IMR-90 (cell line): ENCODE data around the gene PCIF1. TPM values are rescaled to one million over a fixed set of nuclear protein-coding genes. Genes with fewer than 3 reads are reported as not detected.

Experiments
- ATAC-seq: fragments of 200-7000 bp; cut with Tn5 transposase; 2 replicates; pipeline ENCODE4 v1.9.1; 2020; ENCODE audit warnings: low read depth, mild to moderate bottlenecking, moderate library complexity
- BruUV-seq: library from RNA; stranded (reverse); fragments of 400-500 nt; replicated peaks from 2 replicates; lab custom pipeline; 2021; lab: Mats Ljungman, UMichigan
- CTCF ChIA-PET: fragments of 300-600 bp; formaldehyde crosslinking; extraction: SDS; loops from one replicate; lab custom pipeline; 2021; ENCODE audit warnings: antibody characterized with exemption; lab: Yijun Ruan, JAX
- POLR2A ChIA-PET: fragments of 300-600 bp; sonication (Branson Sonifier 250); formaldehyde crosslinking; loops from one replicate; lab custom pipeline; 2022; ENCODE audit warnings: antibody characterized with exemption; ENCODE audit not compliant: unreplicated experiment; lab: Charles Lee
- DNase-seq: peaks from one replicate; pipeline ENCODE4 v3.0.0; 2013
- H2AFZ ChIP-seq: replicated peaks from 2 replicates; pipeline ENCODE3; 2013; ENCODE audit warnings: low read length, mild to moderate bottlenecking; ENCODE audit not compliant: poor library complexity
- H2AK5ac ChIP-seq: 2 replicates; pipeline ENCODE4 v1.6.1; 2013; ENCODE audit warnings: low read depth, low read length, inconsistent platforms
- H2AK9ac ChIP-seq: replicated peaks from 2 replicates; pipeline ENCODE3; 2013; ENCODE audit warnings: mild to moderate bottlenecking, low read depth, low read length, moderate library complexity; ENCODE audit not compliant: poor library complexity
- H2BK120ac ChIP-seq: 2 replicates; pipeline ENCODE4 v1.6.1; 2013; ENCODE audit warnings: low read depth, low read length, inconsistent platforms
- H2BK15ac ChIP-seq: 3 replicates; pipeline ENCODE4 v1.6.1; 2013; ENCODE audit warnings: low read depth, low read length, inconsistent platforms
- H2BK20ac ChIP-seq: 2 replicates; pipeline ENCODE4 v1.6.1; 2013; ENCODE audit warnings: low read depth, mild to moderate bottlenecking, inconsistent platforms, low read length, moderate library complexity
- H2BK5ac ChIP-seq: 2 replicates; pipeline ENCODE4 v1.6.1; 2013; ENCODE audit warnings: mild to moderate bottlenecking, low read depth, low read length, inconsistent platforms; ENCODE audit not compliant: poor library complexity, severe bottlenecking
- H3K14ac ChIP-seq: replicated peaks from 2 replicates; pipeline ENCODE4 v1.6.1; 2013; ENCODE audit warnings: low read depth, low read length, inconsistent platforms
- H3K18ac ChIP-seq: 2 replicates; pipeline ENCODE4 v1.6.1; 2013; ENCODE audit warnings: low read depth, low read length, control low read depth
- H3K23ac ChIP-seq: 2 replicates; pipeline ENCODE4 v1.6.1; 2013; ENCODE audit warnings: low read depth, low read length, inconsistent platforms
- H3K27ac ChIP-seq: 2 replicates; pipeline ENCODE4 v1.5.1; 2013; ENCODE audit warnings: mild to moderate bottlenecking, control low read depth, low read length; ENCODE audit not compliant: insufficient read depth
- H3K27me3 ChIP-seq: 2 replicates; pipeline ENCODE4 v1.6.1; 2013; ENCODE audit warnings: low read length; ENCODE audit not compliant: control insufficient read depth, insufficient read depth
- H3K36me3 ChIP-seq: 2 replicates; pipeline ENCODE4 v1.6.1; 2013; ENCODE audit warnings: low read length, mixed read lengths; ENCODE audit not compliant: control insufficient read depth, insufficient read depth
- H3K4ac ChIP-seq: 2 replicates; pipeline ENCODE4 v1.6.1; 2013; ENCODE audit warnings: low read depth, low read length, inconsistent platforms
- H3K4me1 ChIP-seq: 2 replicates; pipeline ENCODE4 v1.6.1; 2013; ENCODE audit warnings: low read length, mixed read lengths; ENCODE audit not compliant: control insufficient read depth, insufficient read depth
- H3K4me2 ChIP-seq: 2 replicates; pipeline ENCODE4 v1.6.1; 2013; ENCODE audit warnings: low read depth, mild to moderate bottlenecking, control low read depth, low read length, moderate library complexity
- H3K4me3 ChIP-seq: 2 replicates; pipeline ENCODE4 v1.5.1; 2013; ENCODE audit warnings: low read depth, mild to moderate bottlenecking, control low read depth, low read length, moderate library complexity; ENCODE audit not compliant: insufficient read depth
- H3K56ac ChIP-seq: 2 replicates; pipeline ENCODE4 v1.6.1; 2013; ENCODE audit warnings: low read length, inconsistent platforms; ENCODE audit not compliant: insufficient read depth; ENCODE audit errors: extremely low read depth
- H3K79me1 ChIP-seq, 2 experiments: 2 replicates each; pipeline ENCODE4 v1.6.1; 2013; ENCODE audit warnings: low read length in 2 of 2, inconsistent platforms in 1 of 2, low read depth in 1 of 2
- H3K9ac ChIP-seq: 2 replicates; pipeline ENCODE4 v1.6.1; 2013; ENCODE audit warnings: low read depth, low read length, control low read depth
- H3K9me1 ChIP-seq: 2 replicates; pipeline ENCODE4 v1.6.1; 2013; ENCODE audit warnings: low read length, inconsistent platforms; ENCODE audit not compliant: insufficient read depth
- H3K9me3 ChIP-seq: 2 replicates; pipeline ENCODE4 v1.6.1; 2013; ENCODE audit warnings: low read length; ENCODE audit not compliant: control insufficient read depth, insufficient read depth
- H4K20me1 ChIP-seq: 2 replicates; pipeline ENCODE4 v1.6.1; 2013; ENCODE audit warnings: low read length, inconsistent platforms; ENCODE audit not compliant: insufficient read depth
- H4K5ac ChIP-seq: 2 replicates; pipeline ENCODE4 v1.6.1; 2013; ENCODE audit warnings: mild to moderate bottlenecking, low read depth, low read length, control low read depth
- H4K8ac ChIP-seq, 2 experiments: 2 replicates each; pipeline ENCODE4 v1.6.1; 2013; ENCODE audit warnings: low read depth in 2 of 2, low read length in 2 of 2, control low read depth in 1 of 2, inconsistent platforms in 1 of 2
- H4K91ac ChIP-seq: 2 replicates; pipeline ENCODE4 v1.6.1; 2013; ENCODE audit warnings: low read depth, low read length, inconsistent platforms; ENCODE audit not compliant: insufficient read depth
- BHLHE40 ChIP-seq: fragments of 150-350 bp; IDR thresholded peaks from 2 replicates; pipeline ENCODE4 v1.6.1; 2016; ENCODE audit warnings: mild to moderate bottlenecking, low read depth, low read length
- CEBPB ChIP-seq: IDR thresholded peaks from 2 replicates; pipeline ENCODE4 v1.6.1; 2012; ENCODE audit warnings: low read depth, low read length, improper control_type of control experiment
- CHD1 ChIP-seq: IDR thresholded peaks from 2 replicates; pipeline ENCODE4 v1.6.1; 2012; ENCODE audit warnings: low read depth, low read length, improper control_type of control experiment
- ELK1 ChIP-seq: fragments of 150-350 bp; IDR thresholded peaks from 2 replicates; pipeline ENCODE4 v1.6.1; 2016; ENCODE audit warnings: low read depth, mild to moderate bottlenecking, low read length, moderate library complexity, borderline replicate concordance
- FOS ChIP-seq: fragments of 150-350 bp; IDR thresholded peaks from 2 replicates; pipeline ENCODE4 v1.6.1; 2016; ENCODE audit warnings: low read depth, low read length
- MAFK ChIP-seq: IDR thresholded peaks from 2 replicates; pipeline ENCODE4 v1.6.1; 2012; ENCODE audit warnings: low read depth, low read length, improper control_type of control experiment
- MAZ ChIP-seq: IDR thresholded peaks from 2 replicates; pipeline ENCODE4 v1.6.1; 2012; ENCODE audit warnings: low read depth, mild to moderate bottlenecking, low read length, improper control_type of control experiment, moderate library complexity, borderline replicate concordance
- MXI1 ChIP-seq: IDR thresholded peaks from 2 replicates; pipeline ENCODE4 v1.6.1; 2012; ENCODE audit warnings: low read depth, mild to moderate bottlenecking, low read length, moderate library complexity, borderline replicate concordance
- NFE2L2 ChIP-seq: fragments of 150-350 bp; IDR thresholded peaks from 2 replicates; pipeline ENCODE4 v1.6.1; 2016; ENCODE audit warnings: low read depth, mild to moderate bottlenecking, low read length
- POLR2A ChIP-seq: IDR thresholded peaks from 2 replicates; pipeline ENCODE4 v1.6.1; 2012; ENCODE audit warnings: mild to moderate bottlenecking, low read depth, low read length
- RAD21 ChIP-seq: IDR thresholded peaks from 2 replicates; pipeline ENCODE4 v1.6.1; 2012; ENCODE audit warnings: low read length, improper control_type of control experiment
- RCOR1 ChIP-seq: IDR thresholded peaks from 2 replicates; pipeline ENCODE4 v1.6.1; 2012; ENCODE audit warnings: mild to moderate bottlenecking, low read length, improper control_type of control experiment; ENCODE audit not compliant: insufficient replicate concordance
- RFX5 ChIP-seq: IDR thresholded peaks from 2 replicates; pipeline ENCODE4 v1.8.0; 2012; ENCODE audit warnings: low read depth, mild to moderate bottlenecking, low read length, moderate library complexity
- SMC3 ChIP-seq: fragments of 150-350 bp; IDR thresholded peaks from 2 replicates; pipeline ENCODE4 v1.6.1; 2016; ENCODE audit warnings: low read depth, mild to moderate bottlenecking, antibody characterized with exemption, low read length, moderate library complexity
- USF2 ChIP-seq: fragments of 150-350 bp; IDR thresholded peaks from 2 replicates; pipeline ENCODE4 v1.6.1; 2017; ENCODE audit warnings: mild to moderate bottlenecking, antibody characterized with exemption, low read length, low read depth
- WGBS, 2 experiments: methylation state at CpG; one replicate each; pipeline versions ENCODE4 v1.1.5 to v1.1.7; 2013; ENCODE audit warnings: missing lambda C conversion rate in 2 of 2; ENCODE audit not compliant: insufficient read length in 1 of 2; ENCODE audit errors: extremely low coverage in 2 of 2; 5-methylcytosine and 5-hydroxymethylcytosine counted together
- dilution Hi-C: fragments of 300-500 bp; cut with HindIII; formaldehyde crosslinking; loops from one replicate; pipeline ENCODE4 v1.14.3; 2018; ENCODE audit warnings: low sequenced_read_pairs; ENCODE audit not compliant: unreplicated experiment
- in situ Hi-C: fragments of 300-500 bp; cut with MboI; formaldehyde crosslinking; loops from 3 replicates; pipeline ENCODE4 v1.14.3; 2019; ENCODE audit warnings: low sequenced_read_pairs, inconsistent platforms, mixed read lengths
- intact Hi-C: fragments of 100-400 bp; cut with micrococcal nuclease; formaldehyde crosslinking; loops from 2 replicates; pipeline ENCODE4 v1.10.0; 2022
- polyA plus RNA-seq, 3 experiments: library from polyadenylated mRNA; depleted of rRNA; stranded (reverse); fragments of >200 nt; gene quantifications; 2 replicates each; pipeline ENCODE4 v1.2.3, GENCODE V29; 2012; ENCODE audit warnings: low replicate concordance in 1 of 3
- total RNA-seq: library from RNA; depleted of rRNA; stranded (reverse); fragments of >200 nt; gene quantifications from 2 replicates; pipeline ENCODE4 v1.2.3, GENCODE V29; 2012
- TF ChIP-seq, protein P1 (sequence below): conservative IDR thresholded peaks from 2 replicates; pipeline ENCODE4 v1.5.1; 2012; ENCODE audit warnings: mild to moderate bottlenecking, low read depth, low read length, improper control_type of control experiment

Gene PCIF1
- total and polyA plus RNA-seq, 2 of the 4 experiments (the other 2 are of a cell fraction), result 5.4 to 18.3 TPM

GRCh38 chr20:45987108-45987780 is 52.8 kb downstream of the PCIF1 start:
- H4K20me1 ChIP-seq, result no peaks in the 10 kb centered on the region
- intact Hi-C loops, result no loop called here

More at GRCh38 chr20:45987108-45987780, 52.8 kb downstream of the PCIF1 start:
- Histone ChIP-seq H3K9ac (no peak overlapping the region), H4K8ac (no peak overlapping the region), H3K14ac (no peak overlapping the region), H3K4me2 (no peak overlapping the region), H2BK15ac (no peak overlapping the region), H3K56ac (no peak overlapping the region), H3K4ac (no peak overlapping the region), H2BK120ac (no peak overlapping the region), H4K91ac (no peak overlapping the region), H3K27ac (no peak overlapping the region), H3K4me3 (no peak overlapping the region), H3K79me1 (no peaks in the 10 kb centered on the region), H3K9me3 (no peaks in the 10 kb centered on the region), H3K9me1 (no peaks in the 10 kb centered on the region), H2AK9ac (no peak overlapping the region), H3K36me3 (no peaks in the 10 kb centered on the region), H2BK5ac (no peak overlapping the region), H2AFZ (no peak overlapping the region), H4K5ac (no peak overlapping the region), H3K23ac (no peak overlapping the region), H3K27me3 (peaks cover 12% of the 10 kb centered on the region), H3K4me1 (no peaks in the 10 kb centered on the region), H3K18ac (no peak overlapping the region), H2BK20ac (no peak overlapping the region), H2AK5ac (no peak overlapping the region)
- ChIA-PET CTCF (interaction anchor here (0.6 to 2.0 kb wide), 9 partner anchors 9 to 101 kb away, joined by 3 to 13 read pairs (median 4); partner anchors contain the start of gene SLC12A5), POLR2A (no interaction called here)
- TF ChIP-seq POLR2A (no peak), ELK1 (no peak), FOS (no peak), RCOR1 (no peak), MXI1 (no peak), USF2 (no peak), RFX5 (no peak), BHLHE40 (no peak), CEBPB (no peak), CHD1 (no peak), MAFK (no peak), NFE2L2 (no peak), RAD21 (peak; percentile 76), MAZ (peak; percentile 45; the same call in 1 of the 2 replicates), SMC3 (peak; percentile 53)
- TF ChIP-seq, protein P1, sequence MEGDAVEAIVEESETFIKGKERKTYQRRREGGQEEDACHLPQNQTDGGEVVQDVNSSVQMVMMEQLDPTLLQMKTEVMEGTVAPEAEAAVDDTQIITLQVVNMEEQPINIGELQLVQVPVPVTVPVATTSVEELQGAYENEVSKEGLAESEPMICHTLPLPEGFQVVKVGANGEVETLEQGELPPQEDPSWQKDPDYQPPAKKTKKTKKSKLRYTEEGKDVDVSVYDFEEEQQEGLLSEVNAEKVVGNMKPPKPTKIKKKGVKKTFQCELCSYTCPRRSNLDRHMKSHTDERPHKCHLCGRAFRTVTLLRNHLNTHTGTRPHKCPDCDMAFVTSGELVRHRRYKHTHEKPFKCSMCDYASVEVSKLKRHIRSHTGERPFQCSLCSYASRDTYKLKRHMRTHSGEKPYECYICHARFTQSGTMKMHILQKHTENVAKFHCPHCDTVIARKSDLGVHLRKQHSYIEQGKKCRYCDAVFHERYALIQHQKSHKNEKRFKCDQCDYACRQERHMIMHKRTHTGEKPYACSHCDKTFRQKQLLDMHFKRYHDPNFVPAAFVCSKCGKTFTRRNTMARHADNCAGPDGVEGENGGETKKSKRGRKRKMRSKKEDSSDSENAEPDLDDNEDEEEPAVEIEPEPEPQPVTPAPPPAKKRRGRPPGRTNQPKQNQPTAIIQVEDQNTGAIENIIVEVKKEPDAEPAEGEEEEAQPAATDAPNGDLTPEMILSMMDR, result peak; percentile 77
- no TSS peak for BruUV-seq
- in situ Hi-C loops (no loop called here), dilution Hi-C loops (no loop called here)
- 30% methylated on average over 2 of the region's 16 CpGs; no CpG with 5 or more reads in 1 of the 2 experiments for WGBS, 2 experiments
- ATAC-seq (peak; percentile 98), DNase-seq (peak; percentile 45)
